HG03460 (cell line): ENCODE results near the gene UBE2E1.

ENCODE experiments used
- ATAC-seq: cut with Tn5 transposase; IDR thresholded peaks from one replicate; pipeline ENCODE4 v1.9.1; 2021; ENCODE audit not compliant: unreplicated experiment

Gene UBE2E1

GRCh38 chr3:23819599-23820360 lies 14.0 kb downstream of the UBE2E1 start:
- ATAC-seq: peak; percentile 57

- ATAC-seq: no peak
Measured at GRCh38 chr3:23820888-23821287, 15.1 kb downstream of the UBE2E1 start.

- ATAC-seq: no peak
Measured at GRCh38 chr3:23821858-23822257, 16.1 kb downstream of the UBE2E1 start.

GRCh38 chr3:23822559-23822958 lies 16.8 kb downstream of the UBE2E1 start:
- ATAC-seq: no peak

- ATAC-seq: no peak
Measured at GRCh38 chr3:23823620-23824019, 17.9 kb downstream of the UBE2E1 start.

GRCh38 chr3:23824699-23825444 lies 19.1 kb downstream of the UBE2E1 start:
- ATAC-seq: no peak

- no peak for ATAC-seq
Measured at GRCh38 chr3:23825802-23826201, 20.0 kb downstream of the UBE2E1 start.

GRCh38 chr3:23826382-23827064 lies 20.8 kb downstream of the UBE2E1 start:
- ATAC-seq: no peak

- ATAC-seq: peak; percentile 59
Measured at GRCh38 chr3:23829242-23829934, 23.6 kb downstream of the UBE2E1 start.

- peak; percentile 75 for ATAC-seq
Measured at GRCh38 chr3:23830869-23831484, 25.2 kb downstream of the UBE2E1 start.

GRCh38 chr3:23831517-23832394 lies 26.0 kb downstream of the UBE2E1 start:
- ATAC-seq: peak; percentile 8

GRCh38 chr3:23832523-23832922 lies 26.8 kb downstream of the UBE2E1 start:
- ATAC-seq: no peak

- no peak for ATAC-seq
Measured at GRCh38 chr3:23834082-23834870, 28.5 kb downstream of the UBE2E1 start.

- no peak for ATAC-seq
Measured at GRCh38 chr3:23835087-23835486, 29.3 kb downstream of the UBE2E1 start.

- no peak for ATAC-seq
Measured at GRCh38 chr3:23835802-23836201, 30.0 kb downstream of the UBE2E1 start.

- ATAC-seq: no peak
Measured at GRCh38 chr3:23836536-23837230, 30.9 kb downstream of the UBE2E1 start.

- no peak for ATAC-seq
Measured at GRCh38 chr3:23837286-23837685, 31.5 kb downstream of the UBE2E1 start.

- ATAC-seq: no peak
Measured at GRCh38 chr3:23837691-23838090, 31.9 kb downstream of the UBE2E1 start.
